HepG2 (cell line): Measurements from ENCODE around the gene STK32C.

Source experiments
- ARNT ChIP-seq: fragments of 450-650 bp; IDR thresholded peaks from 2 replicates; pipeline ENCODE4 v1.6.1; 2017
- HINFP ChIP-seq: sonication (generic); formaldehyde crosslinking; IDR thresholded peaks from 2 replicates; pipeline ENCODE4 v1.4.0; 2020; ENCODE audit warnings: low read depth, mild to moderate bottlenecking, missing genetic modification reagents
- NR2F1 ChIP-seq, 2 experiments: fragments of 450-650 bp in 1 of 2; formaldehyde crosslinking in 1 of 2; IDR thresholded peaks; 2 replicates each; pipeline versions ENCODE4 v1.5.0 to v1.6.1; 2016 to 2020; ENCODE audit warnings: mild to moderate bottlenecking in 1 of 2, missing compliant biosample characterization in 1 of 2, missing genetic modification reagents in 1 of 2, moderate library complexity in 1 of 2
- PATZ1 ChIP-seq: sonication (generic); formaldehyde crosslinking; IDR thresholded peaks from 2 replicates; pipeline ENCODE4 v1.4.0; 2020; ENCODE audit warnings: missing genetic modification reagents
- RBM39 ChIP-seq: fragments of 200-400 bp; formaldehyde crosslinking; IDR thresholded peaks from one replicate; pipeline ENCODE4 v1.6.1; 2018; ENCODE audit warnings: antibody characterized with exemption, mild to moderate bottlenecking, low read depth, low read length; ENCODE audit not compliant: poor library complexity, severe bottlenecking
- REST ChIP-seq, 2 experiments: IDR thresholded peaks; 2 replicates each; pipeline ENCODE4 v1.6.1; 2011 to 2012; ENCODE audit warnings: low read length in 2 of 2, borderline replicate concordance in 1 of 2, low read depth in 1 of 2, mild to moderate bottlenecking in 1 of 2, moderate library complexity in 1 of 2
- USF2 ChIP-seq, 2 experiments: sonication (generic) in 1 of 2; formaldehyde crosslinking in 1 of 2; IDR thresholded peaks; 2 replicates each; pipeline versions ENCODE4 v1.5.1 to v1.6.1; 2011 to 2020; ENCODE audit warnings: borderline replicate concordance in 1 of 2, low read depth in 1 of 2, low read length in 1 of 2, mild to moderate bottlenecking in 1 of 2, missing genetic modification reagents in 1 of 2, moderate library complexity in 1 of 2
- ZNF138 ChIP-seq: sonication (generic); formaldehyde crosslinking; IDR thresholded peaks from 2 replicates; pipeline ENCODE4 v1.5.0; 2020; ENCODE audit warnings: mild to moderate bottlenecking, low read depth, missing genetic modification reagents
- ZNF607 ChIP-seq: sonication (generic); formaldehyde crosslinking; IDR thresholded peaks from 2 replicates; pipeline ENCODE4 v1.5.1; 2020; ENCODE audit warnings: missing genetic modification reagents, mild to moderate bottlenecking, borderline replicate concordance

GRCh38 chr10:132229096-132229495, 78.7 kb downstream of the STK32C start:
- TF ChIP-seq REST (IDR thresholded peaks at IDR 0.05; ENCODE audit: borderline replicate concordance in 1 of 2, low read depth in 1 of 2, low read length in 2 of 2), result no peak
- no peak for TF ChIP-seq ARNT
- TF ChIP-seq HINFP, result no peak
- TF ChIP-seq ZNF138 (CRISPR knock-in tag), result no peak
- no peak for TF ChIP-seq ZNF607
- no peak for TF ChIP-seq PATZ1 (CRISPR knock-in tag)
- no peak for TF ChIP-seq RBM39
- no peak for TF ChIP-seq USF2 (IDR thresholded peaks at IDR 0.05; ENCODE audit: low read depth, low read length)
- no peak for TF ChIP-seq USF2 (CRISPR knock-in tag; IDR thresholded peaks at IDR 0.05; ENCODE audit: borderline replicate concordance)
- no peak for TF ChIP-seq NR2F1 (CRISPR knock-in tag; IDR thresholded peaks at IDR 0.05)
